ENCODE results near the gene CUX1.

- TF ChIP-seq CTCF (IDR thresholded peaks at IDR 0.05) (no peak), POLR2A (IDR thresholded peaks at IDR 0.05) (no peak)
Measured at GRCh38 chr7:101998029-101998905, 180.8 kb downstream of the CUX1 start.

Measured in body of pancreas (tissue), 4 donors.